ENCODE results near the gene GUCY1B1. TPM values are rescaled to one million over a fixed set of nuclear protein-coding genes. Genes with fewer than 3 reads are reported as not detected.

The GUCY1B1 gene
- total RNA-seq, 2 donors from 2014 or later, result 32.7 to 34.1 TPM

DNA sequence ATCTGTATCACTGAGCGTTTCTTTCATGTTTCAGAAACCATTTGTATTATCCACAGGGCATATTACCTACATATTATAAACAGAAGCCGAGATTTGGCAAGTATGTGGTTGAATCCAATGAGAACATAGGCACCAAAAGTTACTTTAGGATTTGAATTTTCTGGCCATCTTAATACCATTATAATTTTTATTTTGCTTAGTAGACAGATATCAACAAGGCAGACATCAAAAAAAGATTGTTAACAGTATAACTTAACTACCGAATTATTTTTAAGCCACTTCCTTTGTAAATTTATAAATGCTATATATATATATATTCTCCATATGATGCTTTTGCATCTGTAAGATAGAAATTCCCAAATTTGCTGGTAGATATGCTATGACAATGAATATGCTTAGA is 2.2 kb downstream of the GUCY1B1 start:
- DNase-seq (ENCODE audit: low spot score) (no peak), ATAC-seq (ENCODE audit: insufficient number of reproducible peaks, low FRiP score, low read depth) (no peak)
- Histone ChIP-seq H3K27ac (no peak overlapping the region), H3K4me1 (ENCODE audit: control insufficient read depth in 1 of 2, low read depth in 2 of 2) (peaks cover 4 to 16% of the 10 kb centered on the region in 2 donors), H3K36me3 (no peaks in the 10 kb centered on the region), H3K9me3 (no peaks in the 10 kb centered on the region), H3K27me3 (replicated peaks; ENCODE audit: insufficient read depth) (no peaks in the 10 kb centered on the region), H3K4me3 (no peak overlapping the region)
- TF ChIP-seq, protein P1, sequence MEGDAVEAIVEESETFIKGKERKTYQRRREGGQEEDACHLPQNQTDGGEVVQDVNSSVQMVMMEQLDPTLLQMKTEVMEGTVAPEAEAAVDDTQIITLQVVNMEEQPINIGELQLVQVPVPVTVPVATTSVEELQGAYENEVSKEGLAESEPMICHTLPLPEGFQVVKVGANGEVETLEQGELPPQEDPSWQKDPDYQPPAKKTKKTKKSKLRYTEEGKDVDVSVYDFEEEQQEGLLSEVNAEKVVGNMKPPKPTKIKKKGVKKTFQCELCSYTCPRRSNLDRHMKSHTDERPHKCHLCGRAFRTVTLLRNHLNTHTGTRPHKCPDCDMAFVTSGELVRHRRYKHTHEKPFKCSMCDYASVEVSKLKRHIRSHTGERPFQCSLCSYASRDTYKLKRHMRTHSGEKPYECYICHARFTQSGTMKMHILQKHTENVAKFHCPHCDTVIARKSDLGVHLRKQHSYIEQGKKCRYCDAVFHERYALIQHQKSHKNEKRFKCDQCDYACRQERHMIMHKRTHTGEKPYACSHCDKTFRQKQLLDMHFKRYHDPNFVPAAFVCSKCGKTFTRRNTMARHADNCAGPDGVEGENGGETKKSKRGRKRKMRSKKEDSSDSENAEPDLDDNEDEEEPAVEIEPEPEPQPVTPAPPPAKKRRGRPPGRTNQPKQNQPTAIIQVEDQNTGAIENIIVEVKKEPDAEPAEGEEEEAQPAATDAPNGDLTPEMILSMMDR (IDR thresholded peaks at IDR 0.05), result no peak

DNA sequence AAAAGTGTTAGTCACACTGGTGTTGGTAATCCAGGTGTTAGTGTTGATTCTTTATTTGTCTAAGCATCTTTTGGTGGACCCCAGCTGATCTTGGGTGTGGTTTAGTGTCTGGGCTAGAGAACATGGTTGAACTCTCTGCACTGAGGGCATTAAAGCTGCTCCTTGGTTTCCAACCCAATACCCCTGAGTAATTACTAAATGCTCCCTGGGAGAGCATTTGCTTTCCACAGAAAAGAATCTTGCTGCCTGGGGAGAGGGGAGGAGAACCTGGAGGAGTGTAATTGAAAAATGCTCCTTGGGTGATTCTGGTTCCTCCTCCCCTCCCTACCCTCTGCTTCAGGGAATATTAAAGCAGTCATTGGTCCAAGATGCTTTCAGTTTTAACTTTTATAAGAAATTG is 3.1 kb downstream of the GUCY1B1 start:
- H3K27me3 ChIP-seq (replicated peaks; ENCODE audit: insufficient read depth), result no peaks in the 10 kb centered on the region
- no peak overlapping the region for H3K4me3 ChIP-seq
- ATAC-seq (ENCODE audit: insufficient number of reproducible peaks, low FRiP score, low read depth) (no peak), DNase-seq (ENCODE audit: low spot score) (no peak)
- TF ChIP-seq, protein P1 (IDR thresholded peaks at IDR 0.05), result no peak
- H3K27ac ChIP-seq, result no peak overlapping the region
- H3K9me3 ChIP-seq, result no peaks in the 10 kb centered on the region
- peaks cover 4 to 16% of the 10 kb centered on the region in 2 donors for H3K4me1 ChIP-seq (ENCODE audit: control insufficient read depth in 1 of 2, low read depth in 2 of 2)
- no peaks in the 10 kb centered on the region for H3K36me3 ChIP-seq

DNA sequence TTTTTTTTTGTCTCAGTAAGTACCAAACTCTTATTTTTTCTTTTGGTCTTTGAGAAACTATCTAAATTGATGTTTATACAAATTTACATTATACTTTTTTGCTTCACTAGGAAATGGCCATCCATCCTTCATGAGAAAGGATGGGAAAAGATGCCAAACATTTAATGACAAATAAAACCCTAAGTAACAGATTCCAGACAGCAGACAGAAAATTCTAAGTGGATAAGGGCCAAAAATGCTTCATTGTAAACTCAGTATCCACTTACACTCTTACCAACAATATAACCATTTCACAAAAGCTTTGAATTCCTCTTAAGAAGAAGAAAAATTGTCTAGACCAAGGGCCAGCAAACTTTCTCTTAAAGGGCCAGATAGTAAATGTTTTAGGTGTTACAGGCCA is 3.5 kb downstream of the GUCY1B1 start:
- Histone ChIP-seq H3K36me3 (no peaks in the 10 kb centered on the region), H3K4me1 (ENCODE audit: control insufficient read depth in 1 of 2, low read depth in 2 of 2) (peaks cover 4 to 16% of the 10 kb centered on the region in 2 donors), H3K27me3 (replicated peaks; ENCODE audit: insufficient read depth) (no peaks in the 10 kb centered on the region), H3K9me3 (no peaks in the 10 kb centered on the region), H3K27ac (no peak overlapping the region), H3K4me3 (no peak overlapping the region)
- no peak for DNase-seq (ENCODE audit: low spot score)
- no peak for ATAC-seq (ENCODE audit: insufficient number of reproducible peaks, low FRiP score, low read depth)
- TF ChIP-seq, protein P1 (IDR thresholded peaks at IDR 0.05), result no peak

DNA sequence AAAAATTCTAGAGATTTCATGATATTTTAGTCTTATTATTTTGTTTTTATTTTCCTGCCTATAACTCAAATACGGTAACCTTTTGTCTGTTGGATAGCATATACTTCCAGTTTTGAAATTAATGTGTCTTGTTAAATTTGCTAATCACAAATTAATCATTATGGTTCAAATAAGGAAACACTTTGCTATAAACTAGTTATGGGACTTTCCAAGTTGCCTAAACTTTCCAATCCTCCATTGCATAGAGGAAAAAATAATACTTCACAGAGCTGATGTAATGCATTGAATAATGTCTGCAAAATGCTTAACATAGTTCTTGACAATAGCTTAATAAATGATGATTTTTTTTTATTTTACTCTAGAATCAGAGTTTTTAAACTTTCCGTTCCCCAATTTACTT is 4.7 kb downstream of the GUCY1B1 start:
- Histone ChIP-seq H3K36me3 (no peaks in the 10 kb centered on the region), H3K4me3 (no peak overlapping the region), H3K4me1 (ENCODE audit: control insufficient read depth in 1 of 2, low read depth in 2 of 2) (peaks cover 4 to 13% of the 10 kb centered on the region in 2 donors), H3K27me3 (replicated peaks; ENCODE audit: insufficient read depth) (no peaks in the 10 kb centered on the region), H3K27ac (no peak overlapping the region), H3K9me3 (no peaks in the 10 kb centered on the region)
- TF ChIP-seq, protein P1 (IDR thresholded peaks at IDR 0.05), result no peak
- no peak for DNase-seq (ENCODE audit: low spot score)
- no peak for ATAC-seq (ENCODE audit: insufficient number of reproducible peaks, low FRiP score, low read depth)

DNA sequence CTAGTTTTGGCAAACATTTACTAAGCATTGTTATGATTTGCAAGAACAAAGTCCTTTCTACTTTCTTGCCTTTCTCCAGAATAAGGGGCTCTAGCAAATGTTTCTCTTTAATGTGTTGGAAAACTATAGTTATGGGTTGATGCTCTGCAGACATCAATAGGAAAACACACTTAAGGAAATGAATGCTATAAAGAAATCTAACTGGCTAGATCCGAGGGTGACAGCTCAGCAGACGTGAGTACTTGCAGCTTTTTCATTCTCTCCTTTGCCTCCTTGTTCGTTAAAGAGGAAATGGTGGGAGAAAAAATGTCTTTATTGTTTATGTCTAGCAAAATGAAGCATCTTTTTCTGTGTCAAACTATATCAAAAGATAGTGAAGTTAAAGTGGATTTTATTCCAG is 6.3 kb downstream of the GUCY1B1 start:
- DNase-seq (ENCODE audit: low spot score), result no peak
- no peak overlapping the region for H3K27ac ChIP-seq
- no peaks in the 10 kb centered on the region for H3K9me3 ChIP-seq
- TF ChIP-seq, protein P1 (IDR thresholded peaks at IDR 0.05), result no peak
- no peaks in the 10 kb centered on the region for H3K27me3 ChIP-seq (replicated peaks; ENCODE audit: insufficient read depth)
- H3K4me1 ChIP-seq (ENCODE audit: control insufficient read depth in 1 of 2, low read depth in 2 of 2), result peaks cover 4 to 11% of the 10 kb centered on the region in 2 donors
- no peak for ATAC-seq (ENCODE audit: insufficient number of reproducible peaks, low FRiP score, low read depth)
- no peaks in the 10 kb centered on the region for H3K36me3 ChIP-seq
- H3K4me3 ChIP-seq, result no peak overlapping the region
